ENCODE measurements around the gene ARHGAP22.

The ARHGAP22 gene

DNA sequence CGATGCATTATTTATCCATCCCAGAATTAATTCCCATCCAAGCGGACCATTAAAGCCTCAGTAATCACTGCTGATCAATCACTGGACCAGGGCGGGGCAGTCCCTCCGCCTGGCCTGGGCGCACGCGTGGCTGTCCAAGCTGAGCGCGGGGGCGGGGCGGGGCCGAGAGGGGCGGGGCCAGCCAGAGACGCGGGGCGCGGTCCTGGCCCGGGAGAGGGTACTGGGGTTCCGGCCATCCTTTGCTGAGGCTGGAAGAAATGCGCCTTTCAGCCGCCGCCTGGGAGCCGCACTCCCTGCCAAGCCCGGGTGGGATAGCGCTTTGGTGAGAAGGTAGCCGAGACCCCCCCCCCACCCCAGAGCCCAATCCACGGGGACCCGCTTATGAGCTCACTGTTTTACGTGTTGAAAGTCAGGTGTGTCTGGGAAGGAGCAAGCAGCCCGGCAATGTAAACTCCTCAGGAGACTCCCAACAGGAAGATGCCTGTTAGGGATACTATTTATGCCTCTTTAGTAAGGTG, at the start of gene ARHGAP22:
Gene ARHGAP22, minus strand, starts transcription at position 83 of the 518 bp plus-strand sequence. CDS start 277 bp downstream, outside the sequence.
- FAIRE-seq = no peak
- DNase-seq (ENCODE audit: insufficient read length, low spot score) = peak; percentile 55
- TF ChIP-seq, protein P1, sequence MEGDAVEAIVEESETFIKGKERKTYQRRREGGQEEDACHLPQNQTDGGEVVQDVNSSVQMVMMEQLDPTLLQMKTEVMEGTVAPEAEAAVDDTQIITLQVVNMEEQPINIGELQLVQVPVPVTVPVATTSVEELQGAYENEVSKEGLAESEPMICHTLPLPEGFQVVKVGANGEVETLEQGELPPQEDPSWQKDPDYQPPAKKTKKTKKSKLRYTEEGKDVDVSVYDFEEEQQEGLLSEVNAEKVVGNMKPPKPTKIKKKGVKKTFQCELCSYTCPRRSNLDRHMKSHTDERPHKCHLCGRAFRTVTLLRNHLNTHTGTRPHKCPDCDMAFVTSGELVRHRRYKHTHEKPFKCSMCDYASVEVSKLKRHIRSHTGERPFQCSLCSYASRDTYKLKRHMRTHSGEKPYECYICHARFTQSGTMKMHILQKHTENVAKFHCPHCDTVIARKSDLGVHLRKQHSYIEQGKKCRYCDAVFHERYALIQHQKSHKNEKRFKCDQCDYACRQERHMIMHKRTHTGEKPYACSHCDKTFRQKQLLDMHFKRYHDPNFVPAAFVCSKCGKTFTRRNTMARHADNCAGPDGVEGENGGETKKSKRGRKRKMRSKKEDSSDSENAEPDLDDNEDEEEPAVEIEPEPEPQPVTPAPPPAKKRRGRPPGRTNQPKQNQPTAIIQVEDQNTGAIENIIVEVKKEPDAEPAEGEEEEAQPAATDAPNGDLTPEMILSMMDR (IDR thresholded peaks at IDR 0.05; ENCODE audit: insufficient read depth, missing control alignments) = no peak

DNA sequence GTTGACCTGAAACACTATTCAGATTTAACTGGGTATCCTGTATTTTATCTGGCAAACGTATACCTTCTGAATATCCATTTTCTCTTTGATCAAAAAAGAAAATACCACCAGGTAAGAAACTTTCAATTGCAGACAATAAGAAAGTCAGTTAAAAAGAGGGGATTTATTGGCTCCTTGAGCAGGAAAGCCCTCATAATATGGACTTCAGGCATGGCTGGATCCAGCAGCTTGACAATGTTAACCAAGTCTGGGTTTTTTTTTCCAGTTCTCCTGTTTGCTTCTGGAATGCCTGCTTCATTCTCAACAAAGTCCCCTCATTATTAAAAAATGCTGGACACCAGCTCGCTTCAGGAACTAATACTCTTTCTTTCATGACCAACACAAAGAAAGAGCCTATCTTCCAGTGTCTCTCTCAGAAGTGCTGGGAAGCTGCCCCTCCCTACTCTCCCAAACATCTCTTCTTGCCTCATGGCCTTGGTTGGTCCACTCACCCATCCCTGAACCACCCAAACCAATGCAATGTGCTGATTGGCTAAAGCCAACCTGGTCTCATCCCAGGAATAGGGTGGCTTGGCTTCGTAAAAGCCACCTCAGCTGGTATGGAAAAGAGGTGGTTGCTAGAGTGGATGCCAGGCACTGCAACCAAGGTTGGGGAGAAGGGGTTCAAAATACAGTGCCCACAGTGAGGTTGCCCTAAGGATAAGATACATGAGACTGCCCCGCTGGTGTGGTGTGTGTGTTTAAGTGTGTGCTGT, 49.2 kb upstream of the ARHGAP22 start:
- TF ChIP-seq, protein P1 (IDR thresholded peaks at IDR 0.05; ENCODE audit: insufficient read depth, missing control alignments) = no peak
- FAIRE-seq = no peak
- DNase-seq (ENCODE audit: insufficient read length, low spot score) = no peak

DNA sequence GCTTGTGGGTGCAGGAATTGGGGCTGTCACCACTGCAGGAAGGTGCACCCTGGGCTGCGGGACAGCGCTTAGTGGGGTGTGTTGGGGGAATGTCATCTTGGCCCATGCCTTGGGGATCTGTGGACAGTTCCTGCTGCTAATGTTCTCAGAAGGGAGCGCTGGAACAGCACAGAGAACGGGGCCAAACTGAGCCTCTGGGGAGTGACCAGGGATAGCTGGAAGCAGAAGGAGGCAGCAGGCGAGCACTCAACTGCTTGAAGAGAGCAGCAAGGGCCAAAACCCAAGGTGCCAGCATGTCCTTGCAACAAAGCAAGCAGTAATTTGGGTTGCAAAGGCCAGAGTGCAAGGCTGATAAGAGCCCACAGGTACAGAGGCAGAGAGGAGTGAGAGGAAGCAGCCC, 48.5 kb upstream of the ARHGAP22 start:
- TF ChIP-seq, protein P1 (IDR thresholded peaks at IDR 0.05; ENCODE audit: insufficient read depth, missing control alignments) = no peak
- FAIRE-seq = no peak
- DNase-seq (ENCODE audit: insufficient read length, low spot score) = no peak

DNA sequence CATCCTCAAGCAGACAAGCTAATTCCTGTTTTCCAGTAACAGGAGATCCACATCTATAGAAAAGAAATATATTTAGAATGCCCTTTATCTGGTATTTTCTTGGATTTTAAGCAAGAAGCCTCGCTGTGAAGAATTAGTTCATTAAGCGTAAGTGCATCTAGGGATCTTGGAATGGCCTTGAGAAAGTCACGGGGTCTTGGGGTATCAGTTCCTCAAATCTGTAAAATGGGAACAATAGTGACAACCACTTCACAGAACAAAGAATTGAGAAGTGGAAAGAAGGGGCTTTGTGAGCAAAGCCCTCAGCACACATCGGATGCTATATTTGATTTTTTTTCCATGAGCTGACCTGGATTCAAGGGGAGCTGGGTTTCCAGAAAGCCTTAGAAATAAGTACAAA, 47.5 kb upstream of the ARHGAP22 start:
- DNase-seq (ENCODE audit: insufficient read length, low spot score) (no peak), FAIRE-seq (no peak)
- TF ChIP-seq, protein P1 (IDR thresholded peaks at IDR 0.05; ENCODE audit: insufficient read depth, missing control alignments) = no peak

GRCh38 chr10:48651839-48652238, 47.0 kb upstream of the ARHGAP22 start:
- TF ChIP-seq, protein P1 (IDR thresholded peaks at IDR 0.05; ENCODE audit: insufficient read depth, missing control alignments) = no peak
- FAIRE-seq = no peak
- DNase-seq (ENCODE audit: insufficient read length, low spot score) = no peak

- TF ChIP-seq, protein P1 (IDR thresholded peaks at IDR 0.05; ENCODE audit: insufficient read depth, missing control alignments) = no peak
- FAIRE-seq = no peak
- no peak for DNase-seq (ENCODE audit: insufficient read length, low spot score)
Observed at GRCh38 chr10:48651293-48651692, 46.4 kb upstream of the ARHGAP22 start.

DNA sequence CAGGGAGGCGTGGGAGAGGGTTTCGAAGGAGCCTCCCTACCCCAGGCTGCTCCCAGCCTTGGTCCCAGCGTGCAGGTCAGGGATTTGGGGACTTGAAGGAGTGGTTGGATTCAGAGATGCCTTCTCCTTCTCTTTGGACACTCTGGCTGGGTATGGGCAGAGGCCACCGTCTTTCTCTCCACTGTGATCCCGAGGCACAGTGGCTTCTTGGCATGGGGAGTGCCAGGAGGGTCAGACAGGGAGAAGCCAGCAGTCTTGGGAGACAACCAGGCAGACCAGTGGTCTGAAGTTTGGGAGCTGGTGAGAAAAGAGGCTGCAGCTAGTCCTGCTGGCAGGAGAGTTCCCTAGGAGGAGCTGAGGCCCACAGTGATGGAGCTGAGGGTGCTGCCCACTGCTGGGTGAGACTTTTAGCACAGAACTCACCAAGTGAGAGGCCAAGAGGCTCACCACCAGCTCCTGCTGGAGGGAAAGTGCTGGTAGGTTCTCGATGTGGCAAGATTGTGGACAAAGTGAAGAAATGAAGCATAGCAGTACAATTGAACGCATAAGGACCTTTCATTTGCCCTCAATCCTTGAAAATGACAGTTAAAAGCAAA, 44.6 kb upstream of the ARHGAP22 start:
- FAIRE-seq = no peak
- TF ChIP-seq, protein P1 (IDR thresholded peaks at IDR 0.05; ENCODE audit: insufficient read depth, missing control alignments) = no peak

More for the DNA sequence above, 44.6 kb upstream of the ARHGAP22 start:
- DNase-seq (ENCODE audit: insufficient read length, low spot score) = no peak

Data from D721Med (cell line).